GM19372 (cell line): ENCODE data around the gene TCF15.

Source experiments
- ATAC-seq: cut with Tn5 transposase; IDR thresholded peaks from one replicate; pipeline ENCODE4 v1.9.1; 2021; ENCODE audit warnings: mild to moderate bottlenecking, low read depth, moderate library complexity; ENCODE audit not compliant: unreplicated experiment

The TCF15 gene

GRCh38 chr20:615514-615913 lies 5.4 kb upstream of the TCF15 start:
- ATAC-seq: no peak

- no peak for ATAC-seq
These were observed 1.7 kb upstream of the TCF15 start for GRCh38 chr20:611843-612185.

- no peak for ATAC-seq
These were observed 1.1 kb upstream of the TCF15 start for GRCh38 chr20:611047-611842.

GRCh38 chr20:609371-609964 lies 641 bp downstream of the TCF15 start:
- no peak for ATAC-seq

- no peak for ATAC-seq
These were observed 1.1 kb downstream of the TCF15 start for GRCh38 chr20:608970-609369.

- no peak for ATAC-seq
These were observed 2.6 kb downstream of the TCF15 start for GRCh38 chr20:607476-607875.

GRCh38 chr20:605237-605636 lies 4.9 kb downstream of the TCF15 start:
- no peak for ATAC-seq

GRCh38 chr20:603116-603640 lies 6.9 kb downstream of the TCF15 start:
- ATAC-seq: no peak

GRCh38 chr20:602111-602970 lies 7.8 kb downstream of the TCF15 start:
- no peak for ATAC-seq

- no peak for ATAC-seq
These were observed 9.4 kb downstream of the TCF15 start for GRCh38 chr20:600736-601135.

GRCh38 chr20:600141-600540 lies 10.0 kb downstream of the TCF15 start:
- ATAC-seq: no peak

GRCh38 chr20:598133-598850 lies 11.8 kb downstream of the TCF15 start:
- no peak for ATAC-seq

GRCh38 chr20:597560-597959 lies 12.5 kb downstream of the TCF15 start:
- ATAC-seq: no peak

GRCh38 chr20:595330-596308 lies 14.5 kb downstream of the TCF15 start:
- ATAC-seq: no peak

GRCh38 chr20:592506-592905 lies 17.6 kb downstream of the TCF15 start:
- no peak for ATAC-seq

- no peak for ATAC-seq
These were observed 18.2 kb downstream of the TCF15 start for GRCh38 chr20:591941-592340.

- no peak for ATAC-seq
These were observed 21.0 kb downstream of the TCF15 start for GRCh38 chr20:588932-589672.

GRCh38 chr20:588476-588875 lies 21.6 kb downstream of the TCF15 start:
- no peak for ATAC-seq

- no peak for ATAC-seq
These were observed 25.2 kb downstream of the TCF15 start for GRCh38 chr20:584971-585301.
